K562 (cell line): ENCODE measurements around the gene EPHB2. TPM values are rescaled to one million over a fixed set of nuclear protein-coding genes. Genes with fewer than 3 reads are reported as not detected.
A peak's percentile ranks its signal among the peaks of the same experiment; 100 is the strongest.

Experiments used
- ATAC-seq: fragments of 200-7000 bp; cut with Tn5 transposase; 3 replicates; pipeline ENCODE4 v1.9.1; 2020; ENCODE audit warnings: moderate library complexity
- BruUV-seq: library from RNA; stranded (reverse); fragments of 400-500 nt; replicated peaks from 2 replicates; lab custom pipeline; 2021; lab: Mats Ljungman, UMichigan
- CTCF ChIA-PET: fragments of 300-600 bp; formaldehyde crosslinking; extraction: SDS; loops from one replicate; lab custom pipeline; 2021; ENCODE audit warnings: low intra/inter-chr PET ratio; lab: Yijun Ruan, JAX
- POLR2A ChIA-PET: fragments of 300-600, 350-650 bp; sonication (Branson Sonifier 250); formaldehyde crosslinking; extraction: SDS; loops from one replicate; lab custom pipeline; 2021; ENCODE audit warnings: antibody characterized with exemption, inconsistent platforms; lab: Yijun Ruan, JAX
- DNase-seq, 4 experiments: peaks; one replicate each; pipeline versions ENCODE4 v3.0.0 to v3.0.0-alpha.2; 2011 to 2018; ENCODE audit warnings: low spot score in 3 of 4, mixed read lengths in 3 of 4; ENCODE audit errors: extremely low read depth in 1 of 4
- FAIRE-seq: peaks from 2 replicates; lab custom pipeline; 2011; peaks lifted over from hg19 to GRCh38; lab: Jason Lieb, UNC
- H2AFZ ChIP-seq: 2 replicates; pipeline ENCODE4 v1.6.0; 2011; ENCODE audit warnings: low read depth, low read length, control low read depth, inconsistent platforms
- H3K27ac ChIP-seq: fragments of 200-600 bp; 3 replicates; pipeline ENCODE4 v1.8.0; 2011; ENCODE audit warnings: low read depth, mild to moderate bottlenecking, control low read depth, inconsistent platforms, low read length, moderate library complexity, mixed read lengths; ENCODE audit errors: extremely low read depth
- H3K27me3 ChIP-seq, 2 experiments: fragments of 300-600 bp in 1 of 2; 2 replicates in 1 of 2; 3 replicates in 1 of 2; pipeline versions ENCODE4 v1.6.0 to v1.8.0; 2011; ENCODE audit warnings: inconsistent platforms in 2 of 2, low read length in 2 of 2, mild to moderate bottlenecking in 1 of 2, mixed read lengths in 1 of 2, moderate library complexity in 1 of 2; ENCODE audit not compliant: control insufficient read depth in 2 of 2, insufficient read depth in 2 of 2
- H3K36me3 ChIP-seq: fragments of 300-600 bp; 3 replicates; pipeline ENCODE4 v1.8.0; 2011; ENCODE audit warnings: mild to moderate bottlenecking, low read length, inconsistent platforms; ENCODE audit not compliant: control insufficient read depth, insufficient read depth
- H3K4me1 ChIP-seq, 2 experiments: fragments of 200-600 bp in 1 of 2; replicated peaks in 1 of 2; 2 replicates in 1 of 2; 3 replicates in 1 of 2; pipeline versions ENCODE4 v1.5.1 to v1.8.0; 2011; ENCODE audit warnings: inconsistent platforms in 2 of 2, low read length in 2 of 2, mild to moderate bottlenecking in 1 of 2, mixed read lengths in 1 of 2, moderate library complexity in 1 of 2; ENCODE audit not compliant: control insufficient read depth in 2 of 2, insufficient read depth in 2 of 2
- H3K4me2 ChIP-seq: 2 replicates; pipeline ENCODE4 v1.6.1; 2011; ENCODE audit warnings: low read length, control low read depth, inconsistent platforms, mixed read lengths; ENCODE audit not compliant: insufficient read depth
- H3K4me3 ChIP-seq: fragments of 200-600 bp; sonication (generic), shearing (Covaris generic); 2 replicates; pipeline ENCODE4 v1.5.1; 2016; ENCODE audit warnings: control low read depth, inconsistent platforms
- H3K79me2 ChIP-seq: fragments of 200-600 bp; 3 replicates; pipeline ENCODE4 v1.8.0; 2011; ENCODE audit warnings: low read length, inconsistent platforms; ENCODE audit not compliant: control insufficient read depth, insufficient read depth
- H3K9ac ChIP-seq, 2 experiments: 2 replicates each; pipeline versions ENCODE4 v1.6.0 to v1.6.1; 2011; ENCODE audit warnings: low read depth in 2 of 2, low read length in 2 of 2, control low read depth in 1 of 2, inconsistent platforms in 1 of 2, mild to moderate bottlenecking in 1 of 2, mixed read lengths in 1 of 2; ENCODE audit not compliant: insufficient read depth in 1 of 2
- H3K9me1 ChIP-seq: one replicate; pipeline ENCODE4 v1.6.0; 2011; ENCODE audit warnings: inconsistent platforms, mild to moderate bottlenecking, low read length, moderate library complexity; ENCODE audit not compliant: control insufficient read depth, insufficient read depth
- H3K9me3 ChIP-seq: replicated peaks from 2 replicates; pipeline ENCODE4 v1.5.1; 2011; ENCODE audit warnings: low read depth, low read length, inconsistent platforms; ENCODE audit not compliant: control insufficient read depth, insufficient read depth
- H4K20me1 ChIP-seq: replicated peaks from 2 replicates; pipeline ENCODE4 v1.6.1; 2011; ENCODE audit warnings: low read length, inconsistent platforms, mixed read lengths; ENCODE audit not compliant: control insufficient read depth, insufficient read depth
- ADNP ChIP-seq: fragments of 200-800 bp; sonication (Bioruptor generic); IDR thresholded peaks from 2 replicates; pipeline ENCODE4 v1.6.1; 2016; ENCODE audit warnings: missing genetic modification characterization, missing compliant biosample characterization
- BCOR ChIP-seq: fragments of 450-650 bp; IDR thresholded peaks from 2 replicates; pipeline ENCODE4 v1.6.1; 2016
- CBFA2T2 ChIP-seq: fragments of 450-650 bp; conservative IDR thresholded peaks from 2 replicates; pipeline ENCODE4 v1.6.1; 2017; ENCODE audit warnings: mild to moderate bottlenecking
- CHCHD3 ChIP-seq: fragments of 250-450 bp; sonication (Bioruptor Pico); IDR thresholded peaks from 2 replicates; pipeline ENCODE4 v2.1.2; 2022; ENCODE audit warnings: mild to moderate bottlenecking
- CHD4 ChIP-seq: fragments of 200-600 bp; sonication (generic); IDR thresholded peaks from 3 replicates; pipeline ENCODE4 v1.6.1; 2012; ENCODE audit warnings: low read depth, mild to moderate bottlenecking, mixed read lengths, low read length, inconsistent platforms; ENCODE audit not compliant: insufficient read depth, insufficient replicate concordance, poor library complexity, severe bottlenecking
- CTBP1 ChIP-seq: fragments of 450-650 bp; IDR thresholded peaks from 2 replicates; pipeline ENCODE4 v1.6.1; 2016; ENCODE audit warnings: borderline replicate concordance
- ERF ChIP-seq: fragments of 450-650 bp; formaldehyde crosslinking; IDR thresholded peaks from 2 replicates; pipeline ENCODE4 v1.4.0; 2020; ENCODE audit warnings: mild to moderate bottlenecking, mixed read lengths
- EZH2 ChIP-seq: IDR thresholded peaks from 2 replicates; pipeline ENCODE4 v1.6.1; 2012; ENCODE audit warnings: low read depth, mild to moderate bottlenecking, inconsistent platforms, low read length, borderline replicate concordance
- FOXO4 ChIP-seq: fragments of 450-650 bp; formaldehyde crosslinking; IDR thresholded peaks from 2 replicates; pipeline ENCODE4 v1.4.0; 2020; ENCODE audit warnings: mild to moderate bottlenecking, moderate library complexity
- MCM2 ChIP-seq: fragments of 450-650 bp; IDR thresholded peaks from 2 replicates; pipeline ENCODE4 v1.6.1; 2017; ENCODE audit warnings: low read depth, mild to moderate bottlenecking
- NEUROD1 ChIP-seq: fragments of 150-350 bp; IDR thresholded peaks from 2 replicates; pipeline ENCODE4 v1.6.1; 2014; ENCODE audit warnings: borderline replicate concordance, low read length, low read depth; ENCODE audit not compliant: partially characterized antibody
- RBM22 ChIP-seq: fragments of 200-400 bp; formaldehyde crosslinking; IDR thresholded peaks from 2 replicates; pipeline ENCODE4 v1.6.1; 2018; ENCODE audit warnings: low read length, low read depth; ENCODE audit not compliant: poor library complexity, severe bottlenecking
- SP2 ChIP-seq: IDR thresholded peaks from 2 replicates; pipeline ENCODE4 v1.6.1; 2011; ENCODE audit warnings: mild to moderate bottlenecking, low read depth, low read length, moderate library complexity; ENCODE audit not compliant: poor library complexity, severe bottlenecking; ENCODE audit errors: extremely low read depth
- SREBF2 ChIP-seq: sonication (generic); formaldehyde crosslinking; IDR thresholded peaks from 2 replicates; pipeline ENCODE4 v1.4.0; 2020; ENCODE audit warnings: mild to moderate bottlenecking, missing genetic modification reagents
- STAT5A ChIP-seq: IDR thresholded peaks from 2 replicates; pipeline ENCODE4 v1.6.1; 2012; ENCODE audit warnings: low read length, inconsistent platforms, borderline replicate concordance
- TCF7 ChIP-seq: sonication (generic); IDR thresholded peaks from 2 replicates; pipeline ENCODE4 v1.6.1; 2016; ENCODE audit warnings: antibody characterized with exemption, borderline replicate concordance
- ZKSCAN1 ChIP-seq: fragments of 150-350 bp; IDR thresholded peaks from 2 replicates; pipeline ENCODE4 v1.6.1; 2016; ENCODE audit warnings: low read depth, low read length
- ZNF282 ChIP-seq: sonication (generic); formaldehyde crosslinking; IDR thresholded peaks from 2 replicates; pipeline ENCODE4 v1.8.1; 2023; ENCODE audit warnings: missing genetic modification reagents
- ZNF384 ChIP-seq: IDR thresholded peaks from 2 replicates; pipeline ENCODE4 v1.6.1; 2012; ENCODE audit warnings: low read depth, low read length, improper control_type of control experiment
- ZNF77 ChIP-seq: fragments of 250-450 bp; sonication (Bioruptor Pico); IDR thresholded peaks from 2 replicates; pipeline ENCODE4 v1.5.0; 2020
- ZNF780A ChIP-seq: fragments of 250-450 bp; sonication (Bioruptor Pico); IDR thresholded peaks from 2 replicates; pipeline ENCODE4 v1.5.0; 2021; ENCODE audit warnings: mild to moderate bottlenecking
- WGBS: fragments of 100-300 bp; shearing (Covaris generic); methylation state at CpG from one replicate; pipeline ENCODE4 v1.1.6; 2016; ENCODE audit warnings: low coverage, mixed read lengths; ENCODE audit not compliant: insufficient coverage; ENCODE audit errors: missing lambda C conversion rate; 5-methylcytosine and 5-hydroxymethylcytosine counted together
- in situ Hi-C: fragments of 300-500 bp; cut with MboI; formaldehyde crosslinking; loops from 4 replicates; pipeline ENCODE4 v1.15.0; 2018; ENCODE audit warnings: inconsistent platforms, mixed read lengths
- intact Hi-C: fragments of 100-400 bp; cut with micrococcal nuclease; formaldehyde crosslinking; loops from 2 replicates; pipeline ENCODE4 v1.14.2; 2022
- polyA plus RNA-seq, 8 experiments: library from polyadenylated mRNA; depleted of rRNA in 4 of 8; stranded (reverse) in 5 of 8; unstranded in 3 of 8; fragments of >200 nt; fragmentation: Nextera tagmentation in 2 of 8; fragmentation: Illumina TruSeq in 1 of 8; extraction: Ambion mirVana in 2 of 8; extraction: Trizol in 1 of 8; gene quantifications; 2 replicates each; pipeline versions ENCODE4 v1.2.1 to v1.2.3, GENCODE V29; 2011 to 2014; ENCODE audit warnings: inconsistent platforms in 1 of 8, missing spikeins in 1 of 8
- total RNA-seq, 7 experiments: library from RNA; depleted of rRNA in 6 of 7; stranded (reverse); fragments of >200 nt in 6 of 7; fragmentation: Illumina TruSeq in 2 of 7; extraction: Trizol in 2 of 7; gene quantifications; 2 replicates each; pipeline versions ENCODE4 v1.2.1 to v1.2.3, GENCODE V29; 2011 to 2021; ENCODE audit warnings: low replicate concordance in 1 of 7
- TF ChIP-seq, protein P1 (sequence below), 3 experiments: fragments of 200-800 bp in 1 of 3; sonication (Bioruptor generic) in 1 of 3; sonication (generic) in 1 of 3; formaldehyde crosslinking in 1 of 3; IDR thresholded peaks; 2 replicates each; pipeline versions ENCODE4 v1.6.1 to v1.8.0; 2016 to 2022; ENCODE audit warnings: mild to moderate bottlenecking in 2 of 3, missing compliant biosample characterization in 2 of 3, missing genetic modification characterization in 2 of 3, missing genetic modification reagents in 1 of 3

The EPHB2 gene
- total and polyA plus RNA-seq, 9 of the 15 experiments (the other 6 are each of a cell fraction or from before 2014, with no cell fraction given) = not detected

DNA sequence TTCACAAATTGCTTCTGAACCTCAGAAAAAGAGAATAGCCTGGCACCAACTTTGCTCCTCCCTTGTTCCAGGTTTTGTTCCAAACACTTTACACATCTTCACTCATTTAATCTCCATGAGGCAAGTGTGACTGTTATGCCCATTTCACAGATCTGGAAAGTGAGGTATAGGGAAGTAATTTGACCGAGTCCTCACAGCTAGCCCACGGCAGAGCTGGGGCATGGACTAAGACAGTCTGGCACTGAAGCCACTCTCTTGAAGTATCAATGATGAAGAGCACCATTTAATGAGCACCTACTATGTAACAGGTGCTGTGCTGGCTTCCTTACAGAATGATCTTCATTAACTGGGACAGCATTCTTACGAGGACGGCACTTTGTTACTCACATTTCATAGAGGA lies 38.6 kb upstream of the EPHB2 start:
- no peaks in the 10 kb centered on the region for H3K9me1 ChIP-seq
- no peaks in the 10 kb centered on the region; the same call in none of the 2 replicates for H4K20me1 ChIP-seq
- no peak overlapping the region for H3K4me3 ChIP-seq
- H3K9ac ChIP-seq = no peak overlapping the region
- no peak overlapping the region for H2AFZ ChIP-seq
- WGBS = 0% methylated on average over 4 of the region's 4 CpGs
- BruUV-seq = no TSS peak
- DNase-seq (no peak), ATAC-seq (no peak), FAIRE-seq (no peak)
- H3K27ac ChIP-seq = no peak overlapping the region
- H3K79me2 ChIP-seq = no peaks in the 10 kb centered on the region
- H3K4me1 ChIP-seq = peaks cover 0 to 4% of the 10 kb centered on the region in 2 experiments; a peak in 1 of 5 replicates
- ChIA-PET POLR2A (interaction anchor here (1.1 to 1.5 kb wide), 2 partner anchors 19 to 46 kb away, joined by 3 read pairs; no protein-coding TSS in a partner anchor), CTCF (no interaction called here)
- intact Hi-C loops = no loop called here
- in situ Hi-C loops = no loop called here
- no peaks in the 10 kb centered on the region for H3K36me3 ChIP-seq
- no peak overlapping the region for H3K4me2 ChIP-seq
- H3K27me3 ChIP-seq = peaks cover 8 to 49% of the 10 kb centered on the region in 2 experiments; a peak in 4 of 5 replicates
- no peaks in the 10 kb centered on the region for H3K9me3 ChIP-seq
- TF ChIP-seq TCF7 = no peak
- TF ChIP-seq ZNF780A (CRISPR knock-in tag) = no peak
- no peak for TF ChIP-seq ERF
- TF ChIP-seq SP2 = no peak
- TF ChIP-seq CHD4 = peak; percentile 95
- TF ChIP-seq CTBP1 = no peak
- TF ChIP-seq RBM22 = no peak
- no peak for TF ChIP-seq ZNF384
- no peak for TF ChIP-seq FOXO4 (CRISPR knock-in tag)
- peak; percentile 88 for TF ChIP-seq BCOR
- no peak for TF ChIP-seq NEUROD1
- no peak for TF ChIP-seq CHCHD3 (CRISPR knock-in tag)
- TF ChIP-seq ZNF77 (CRISPR knock-in tag) = no peak
- no peak for TF ChIP-seq STAT5A
- TF ChIP-seq EZH2 = no peak
- no peak for TF ChIP-seq CBFA2T2
- peak; percentile 89 for TF ChIP-seq ADNP (tag)
- no peak for TF ChIP-seq SREBF2 (CRISPR knock-in tag)
- TF ChIP-seq ZNF282 (CRISPR knock-in tag) = no peak
- TF ChIP-seq ZKSCAN1 = peak; percentile 69; the same call in 1 of the 2 replicates
- TF ChIP-seq, protein P1, sequence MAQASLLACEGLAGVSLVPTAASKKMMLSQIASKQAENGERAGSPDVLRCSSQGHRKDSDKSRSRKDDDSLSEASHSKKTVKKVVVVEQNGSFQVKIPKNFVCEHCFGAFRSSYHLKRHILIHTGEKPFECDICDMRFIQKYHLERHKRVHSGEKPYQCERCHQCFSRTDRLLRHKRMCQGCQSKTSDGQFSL (CRISPR knock-in tag; IDR thresholded peaks at IDR 0.05) = no peak
- TF ChIP-seq, protein P1 (tag; IDR thresholded peaks at IDR 0.05) = no peak
- no peak for TF ChIP-seq MCM2
